K562 treated with DMSO at 1 percent for 48 hours (cell line): ENCODE data around the gene KRTAP4-16. TPM values are rescaled to one million over a fixed set of nuclear protein-coding genes. Genes with fewer than 3 reads are reported as not detected.

Source experiments
- total RNA-seq: library from RNA; unstranded; fragments of 300-600 nt; gene quantifications from 2 replicates; pipeline ENCODE4 v1.2.3, GENCODE V29; 2022; ENCODE audit warnings: low replicate concordance; ENCODE audit errors: extremely low read depth

The KRTAP4-16 gene
- not detected in 2 replicates for total RNA-seq

DNA sequence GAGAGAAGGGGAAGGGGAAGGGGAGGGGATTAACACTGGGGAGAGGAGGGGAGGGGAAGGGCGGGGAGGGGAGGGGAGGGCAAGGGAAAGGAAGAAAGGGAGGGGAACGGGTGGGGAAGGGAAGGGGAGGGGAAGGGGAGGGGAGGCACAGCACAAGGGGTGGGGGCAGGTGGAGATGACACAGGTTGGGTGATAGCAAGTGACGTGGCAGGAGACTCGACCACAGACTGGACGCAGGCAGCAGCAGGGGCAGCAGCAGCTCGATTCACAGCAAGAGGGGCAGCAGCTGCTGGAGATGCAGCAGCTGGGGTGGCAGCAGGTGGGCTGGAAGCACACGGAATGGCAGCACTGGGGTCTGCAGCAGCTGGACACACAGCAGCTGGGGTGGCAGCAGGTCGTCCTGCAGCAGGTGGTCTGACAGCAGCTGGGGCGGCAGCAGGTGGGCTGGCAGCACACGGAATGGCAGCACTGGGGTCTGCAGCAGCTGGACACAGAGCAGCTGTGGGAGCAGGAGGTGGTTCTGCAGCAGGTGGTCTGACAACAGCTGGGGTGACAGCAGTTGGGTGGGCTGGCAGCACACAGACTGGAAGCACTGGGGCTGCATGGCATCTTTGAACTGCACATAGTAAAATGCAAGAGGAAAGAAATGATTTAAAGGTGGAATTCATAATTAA, at the start of gene KRTAP4-16:
Gene KRTAP4-16, minus strand, starts transcription at position 624 of the 674 bp plus-strand sequence. Its CDS starts 0 bp downstream, at position 624.

DNA sequence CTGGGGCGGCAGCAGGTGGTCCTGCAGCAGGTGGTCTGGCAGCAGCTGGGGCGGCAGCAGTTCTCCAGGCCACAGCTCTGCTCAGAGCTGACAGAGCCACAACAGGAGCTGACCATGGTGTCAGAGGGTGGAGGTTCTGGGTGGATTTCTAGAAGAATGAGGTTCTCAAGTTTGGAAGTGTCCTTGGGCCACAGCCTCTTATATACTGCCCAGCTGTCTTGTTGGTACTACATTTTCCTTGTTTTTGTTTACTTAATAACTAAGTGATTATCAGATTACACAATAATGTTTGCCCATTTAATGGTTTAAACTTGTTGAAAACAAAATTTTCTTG, 47.6 kb upstream of the KRTAP4-16 start, which contains the start of gene KRTAP4-5:
Gene KRTAP4-5, minus strand, starts transcription at position 174 of the 334 bp plus-strand sequence. Its CDS starts 58 bp downstream, at position 116.

DNA sequence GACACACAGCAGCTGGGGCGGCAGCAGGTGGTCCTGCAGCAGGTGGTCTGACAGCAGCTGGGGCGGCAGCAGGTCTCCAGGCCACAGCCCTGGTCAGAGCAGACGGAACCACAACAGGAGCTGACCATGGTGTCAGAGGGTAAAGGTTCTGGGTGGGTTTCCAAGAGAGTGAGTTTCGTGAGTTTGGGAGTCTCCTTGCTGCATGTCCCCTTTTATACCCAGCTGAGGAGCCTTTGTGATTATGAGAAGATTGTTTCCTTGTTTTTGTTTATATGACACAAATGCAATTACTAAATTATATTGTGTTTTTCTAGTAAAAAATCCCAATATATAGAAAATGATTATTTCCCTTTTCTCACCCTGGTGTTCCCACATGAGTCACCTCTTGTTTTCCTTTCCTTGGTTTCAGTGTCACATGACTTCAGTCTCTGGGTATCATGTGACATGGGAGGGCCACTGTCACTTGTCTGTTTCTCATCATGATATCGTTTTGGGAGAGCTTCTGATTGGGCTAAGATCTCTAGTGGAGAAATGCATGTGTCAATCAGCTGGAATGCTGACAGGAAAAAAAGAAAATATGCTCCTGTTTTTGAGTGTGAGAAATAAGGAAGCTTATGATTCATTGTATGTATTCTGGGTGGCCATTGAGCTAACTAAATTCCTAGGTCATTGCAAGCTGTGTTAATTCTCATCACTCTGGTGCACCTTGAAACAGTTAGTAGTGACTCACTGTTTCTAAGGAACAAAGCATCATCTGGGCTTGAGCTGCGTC, 38.5 kb upstream of the KRTAP4-16 start, which contains the start of gene KRTAP4-6:
Gene KRTAP4-6, minus strand, starts transcription at position 185 of the 772 bp plus-strand sequence. Its CDS starts 57 bp downstream, at position 128.

DNA sequence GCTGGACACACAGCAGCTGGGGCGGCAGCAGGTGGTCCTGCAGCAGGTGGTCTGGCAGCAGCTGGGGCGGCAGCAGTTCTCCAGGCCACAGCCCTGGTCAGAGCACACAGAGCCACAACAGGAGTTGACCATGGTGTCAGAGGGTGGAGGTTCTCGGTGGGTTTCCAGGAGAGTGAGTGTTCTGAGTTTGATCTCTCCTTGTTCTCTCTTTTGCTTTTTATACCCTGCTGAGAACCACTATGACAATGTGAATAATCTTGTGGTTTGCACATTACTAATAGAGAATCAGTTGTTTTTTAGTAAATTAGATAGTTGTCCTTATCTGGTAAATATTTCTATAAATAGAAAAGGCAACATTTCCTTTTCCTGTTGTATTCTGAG, 22.0 kb upstream of the KRTAP4-16 start, which contains the start of gene KRTAP4-12:
Gene KRTAP4-12, minus strand, starts transcription at position 192 of the 381 bp plus-strand sequence. Its CDS starts 60 bp downstream, at position 132.

DNA sequence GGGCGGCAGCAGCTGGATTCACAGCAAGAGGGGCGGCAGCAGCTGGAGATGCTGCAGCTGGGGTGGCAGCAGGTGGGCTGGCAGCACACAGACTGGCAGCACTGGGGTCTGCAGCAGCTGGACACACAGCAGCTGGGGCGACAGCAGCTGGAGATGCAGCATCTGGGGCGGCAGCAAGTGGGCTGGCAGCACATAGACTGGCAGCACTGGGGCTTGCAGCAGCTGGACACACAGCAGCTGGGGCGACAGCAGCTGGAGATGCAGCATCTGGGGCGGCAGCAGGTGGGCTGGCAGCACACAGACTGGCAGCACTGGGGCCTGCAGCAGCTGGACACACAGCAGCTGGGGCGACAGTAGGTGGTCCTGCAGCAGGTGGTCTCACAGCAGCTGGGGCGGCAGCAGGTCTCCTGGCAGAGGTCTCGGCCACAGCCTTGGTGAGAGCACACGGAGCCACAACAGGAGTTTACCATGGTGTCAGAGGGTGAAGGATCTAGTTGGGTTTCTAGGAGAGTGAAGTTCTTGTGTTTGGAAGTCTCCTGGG, 15.9 kb upstream of the KRTAP4-16 start, which contains the start of gene KRTAP4-11:
Gene KRTAP4-11, minus strand, starts transcription at position 528 of the 541 bp plus-strand sequence. Its CDS starts 58 bp downstream, at position 470.

DNA sequence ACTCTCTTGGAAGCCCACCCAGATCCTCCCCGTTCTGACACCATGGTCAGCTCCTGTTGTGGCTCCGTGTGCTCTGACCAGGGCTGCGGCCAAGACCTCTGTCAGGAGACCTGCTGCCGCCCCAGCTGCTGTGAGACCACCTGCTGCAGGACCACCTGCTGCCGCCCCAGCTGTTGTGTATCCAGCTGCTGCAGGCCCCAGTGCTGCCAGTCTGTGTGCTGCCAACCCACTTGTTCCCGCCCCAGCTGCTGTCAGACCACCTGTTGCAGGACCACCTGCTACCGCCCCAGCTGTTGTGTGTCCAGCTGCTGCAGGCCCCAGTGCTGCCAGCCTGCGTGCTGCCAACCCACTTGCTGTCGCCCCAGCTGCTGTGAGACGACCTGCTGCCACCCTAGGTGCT, 3.3 kb upstream of the KRTAP4-16 start, which contains the start of gene KRTAP4-9:
Gene KRTAP4-9, plus strand, starts transcription at position 43 of the 400 bp plus-strand sequence. Its CDS starts 0 bp downstream, at position 43.

DNA sequence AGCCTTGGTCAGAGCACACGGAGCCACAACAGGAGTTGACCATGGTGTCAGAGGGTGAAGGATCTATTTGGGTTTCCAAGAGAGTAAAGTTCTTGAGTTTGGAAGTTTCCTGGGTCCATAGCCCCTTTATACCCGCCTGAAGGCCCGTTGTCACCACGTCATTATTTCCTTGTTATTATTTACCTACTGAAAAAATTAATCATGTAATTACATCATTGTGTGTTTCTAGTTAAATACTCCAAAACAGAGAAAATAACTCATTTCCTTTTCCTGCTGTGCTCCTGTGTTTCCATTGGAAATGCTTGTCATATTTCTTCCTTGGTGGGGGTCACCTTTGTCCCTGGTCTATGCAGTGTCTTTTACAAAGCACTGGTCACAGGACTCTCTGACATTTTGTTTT, 4.0 kb downstream of the KRTAP4-16 start, which contains the start of gene KRTAP4-8:
Gene KRTAP4-8, minus strand, starts transcription at position 101 of the 400 bp plus-strand sequence. Its CDS starts 58 bp downstream, at position 43.

DNA sequence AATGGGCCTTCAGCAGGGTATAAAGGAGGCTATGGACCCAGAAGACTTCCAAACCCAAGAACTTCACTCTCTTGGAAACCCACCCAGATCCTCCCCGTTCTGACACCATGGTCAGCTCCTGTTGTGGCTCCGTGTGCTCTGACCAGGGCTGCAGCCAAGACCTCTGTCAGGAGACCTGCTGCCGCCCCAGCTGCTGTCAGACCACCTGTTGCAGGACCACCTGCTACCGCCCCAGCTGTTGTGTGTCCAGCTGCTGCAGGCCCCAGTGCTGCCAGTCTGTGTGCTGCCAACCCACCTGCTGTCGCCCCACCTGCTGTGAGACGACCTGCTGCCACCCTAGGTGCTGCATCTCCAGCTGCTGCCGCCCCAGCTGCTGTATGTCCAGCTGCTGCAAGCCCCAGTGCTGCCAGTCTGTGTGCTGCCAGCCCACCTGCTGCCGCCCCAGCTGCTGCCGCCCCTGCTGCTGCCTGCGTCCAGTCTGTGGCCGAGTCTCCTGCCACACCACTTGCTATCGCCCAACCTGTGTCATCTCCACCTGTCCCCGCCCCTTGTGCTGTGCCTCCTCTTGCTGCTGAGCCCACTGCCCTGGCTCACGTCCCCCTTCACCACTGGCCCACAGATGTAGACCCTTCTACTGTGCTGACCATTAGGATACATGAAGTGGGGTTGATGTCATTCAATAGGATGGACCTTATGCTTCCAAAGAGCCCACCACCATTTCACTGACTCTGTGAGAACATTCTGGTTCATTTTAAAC, 17.7 kb downstream of the KRTAP4-16 start, which contains the start of gene KRTAP4-7:
Gene KRTAP4-7, plus strand, starts transcription at position 51 of the 757 bp plus-strand sequence. Its CDS starts 57 bp downstream, at position 108.

DNA sequence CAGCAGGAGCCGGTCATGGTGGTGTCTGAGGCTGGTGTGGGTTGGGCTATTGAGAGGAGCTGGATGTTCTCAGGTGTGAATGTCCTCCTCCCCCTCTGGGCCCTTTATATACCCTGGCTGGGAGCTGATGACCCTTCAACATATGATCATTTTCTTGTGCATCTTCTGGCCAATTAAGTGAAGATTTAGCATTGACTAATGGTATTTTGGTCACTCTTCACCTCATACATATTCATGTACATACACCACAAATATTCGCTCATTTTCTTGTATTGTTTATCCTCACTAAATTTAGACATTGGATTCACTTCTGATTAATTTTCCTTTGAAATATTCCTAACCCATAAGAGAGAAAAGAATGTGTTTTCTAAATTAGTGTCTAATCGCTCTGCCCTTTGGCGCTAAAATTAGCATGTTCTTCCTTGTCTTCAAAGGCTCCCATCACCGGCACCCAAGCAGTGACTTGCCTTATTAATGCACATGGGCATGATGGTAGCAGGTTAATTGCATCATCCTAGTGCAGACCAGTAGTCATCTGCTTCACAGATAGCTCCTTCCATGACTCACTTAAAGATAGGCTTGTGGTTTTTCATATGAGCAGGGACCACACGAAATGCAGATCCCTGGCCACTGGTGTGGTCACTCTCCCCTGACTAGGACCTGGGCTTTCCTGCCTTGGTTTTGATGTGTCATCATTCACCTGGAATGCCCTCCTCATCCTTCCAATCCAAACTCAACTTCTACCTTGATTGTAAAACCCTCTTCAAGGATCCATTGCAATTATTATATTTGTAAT, 36.0 kb downstream of the KRTAP4-16 start, which contains the start of gene KRTAP2-4:
Gene KRTAP2-4, minus strand, starts transcription at position 51 of the 796 bp plus-strand sequence. Its CDS starts 34 bp downstream, at position 17.

DNA sequence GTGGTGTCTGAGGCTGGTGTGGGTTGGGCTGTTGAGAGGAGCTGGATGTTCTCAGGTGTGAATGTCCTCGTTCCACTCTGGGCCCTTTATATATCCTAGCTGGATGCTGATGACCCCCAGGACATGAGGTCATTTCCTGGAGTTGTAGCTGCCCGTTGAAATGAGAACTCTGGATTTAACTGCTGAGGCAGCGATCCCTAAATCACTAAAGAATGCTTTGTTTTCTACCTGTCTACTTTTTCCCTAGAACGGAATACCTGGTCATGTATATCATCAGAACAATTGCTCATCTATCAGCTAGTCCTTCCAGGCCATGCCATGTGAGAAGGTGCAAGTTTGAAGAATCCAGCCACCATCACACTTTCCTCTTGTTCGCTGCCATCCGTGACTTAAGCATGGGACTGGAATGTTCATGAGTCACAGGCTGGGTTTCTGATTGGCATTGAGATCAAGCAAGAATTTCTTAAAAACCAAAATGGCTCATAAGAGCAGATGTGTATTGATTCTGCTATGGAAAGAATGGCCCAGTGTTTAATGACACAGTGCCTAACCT, 41.9 kb downstream of the KRTAP4-16 start, which contains the start of gene KRTAP2-3:
Gene KRTAP2-3, minus strand, starts transcription at position 63 of the 553 bp plus-strand sequence. CDS start 64 bp downstream, outside the sequence.

DNA sequence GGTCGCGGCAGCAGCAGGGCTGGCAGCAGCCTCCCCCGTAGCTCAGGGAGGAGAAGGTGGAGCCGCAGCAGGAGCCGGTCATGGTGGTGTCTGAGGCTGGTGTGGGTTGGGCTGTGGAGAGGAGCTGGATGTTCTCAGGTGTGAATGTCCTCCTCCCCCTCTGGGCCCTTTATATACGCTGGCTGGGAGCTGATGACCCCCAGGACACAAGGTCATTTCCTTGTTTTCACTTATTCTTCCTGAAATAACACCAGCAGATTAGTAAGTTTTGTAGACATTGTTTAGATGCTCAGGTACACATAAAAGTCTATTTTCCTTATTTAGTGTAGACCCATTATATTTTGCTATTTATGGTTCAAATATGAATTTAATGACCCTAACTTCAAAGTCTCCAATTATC, 46.9 kb downstream of the KRTAP4-16 start, which contains the start of gene KRTAP2-2:
Gene KRTAP2-2, minus strand, starts transcription at position 101 of the 400 bp plus-strand sequence. Its CDS starts 19 bp downstream, at position 82.

Other genes starting within 250 kb of the KRTAP4-16 start
- gene KRT12, start 235.0 kb downstream of the KRTAP4-16 start, total RNA-seq = not detected in 2 replicates
- not detected in 2 replicates for gene KRT20, start 217.0 kb downstream of the KRTAP4-16 start, total RNA-seq
- gene KRT23, start 164.6 kb downstream of the KRTAP4-16 start, total RNA-seq = not detected in 2 replicates
- not detected in 2 replicates for gene KRT39, start 135.3 kb downstream of the KRTAP4-16 start, total RNA-seq
- gene KRT40, start 117.9 kb downstream of the KRTAP4-16 start, total RNA-seq = not detected in 2 replicates
- not detected in 2 replicates for gene KRTAP3-3, start 108.0 kb downstream of the KRTAP4-16 start, total RNA-seq
- not detected in 2 replicates for gene KRTAP3-2, start 102.3 kb downstream of the KRTAP4-16 start, total RNA-seq
- gene KRTAP3-1, start 93.1 kb downstream of the KRTAP4-16 start, total RNA-seq = not detected in 2 replicates
- not detected in 2 replicates for gene KRTAP1-5, start 75.0 kb downstream of the KRTAP4-16 start, total RNA-seq
- not detected in 2 replicates for gene KRTAP1-4, start 72.0 kb downstream of the KRTAP4-16 start, total RNA-seq
- not detected in 2 replicates for gene KRTAP1-3, start 67.3 kb downstream of the KRTAP4-16 start, total RNA-seq
- gene KRTAP1-1, start 60.8 kb downstream of the KRTAP4-16 start, total RNA-seq = not detected in 2 replicates
- not detected in 2 replicates for gene KRTAP2-1, start 54.9 kb downstream of the KRTAP4-16 start, total RNA-seq
- gene KRTAP2-2, start 47.0 kb downstream of the KRTAP4-16 start, total RNA-seq = not detected in 2 replicates
- not detected in 2 replicates for gene KRTAP2-3, start 42.1 kb downstream of the KRTAP4-16 start, total RNA-seq
- not detected in 2 replicates for gene KRTAP2-4, start 36.3 kb downstream of the KRTAP4-16 start, total RNA-seq
- gene KRTAP4-7, start 18.1 kb downstream of the KRTAP4-16 start, total RNA-seq = not detected in 2 replicates
- not detected in 2 replicates for gene KRTAP4-8, start 4.1 kb downstream of the KRTAP4-16 start, total RNA-seq
- gene KRTAP4-9, start 3.2 kb upstream of the KRTAP4-16 start, total RNA-seq = not detected in 2 replicates
- gene KRTAP4-11, start 16.2 kb upstream of the KRTAP4-16 start, total RNA-seq = not detected in 2 replicates
- gene KRTAP4-12, start 22.0 kb upstream of the KRTAP4-16 start, total RNA-seq = not detected in 2 replicates
- gene KRTAP4-6, start 38.3 kb upstream of the KRTAP4-16 start, total RNA-seq = not detected in 2 replicates
- not detected in 2 replicates for gene KRTAP4-5, start 47.6 kb upstream of the KRTAP4-16 start, total RNA-seq
- gene KRTAP4-4, start 58.5 kb upstream of the KRTAP4-16 start, total RNA-seq = not detected in 2 replicates
- not detected in 2 replicates for gene KRTAP4-3, start 66.0 kb upstream of the KRTAP4-16 start, total RNA-seq
- gene KRTAP4-2, start 76.0 kb upstream of the KRTAP4-16 start, total RNA-seq = not detected in 2 replicates
- not detected in 2 replicates for gene KRTAP4-1, start 82.7 kb upstream of the KRTAP4-16 start, total RNA-seq
- not detected in 2 replicates for gene KRTAP9-1, start 87.7 kb upstream of the KRTAP4-16 start, total RNA-seq
- gene KRTAP9-2, start 124.4 kb upstream of the KRTAP4-16 start, total RNA-seq = not detected in 2 replicates
- not detected in 2 replicates for gene KRTAP9-3, start 130.2 kb upstream of the KRTAP4-16 start, total RNA-seq
- gene KRTAP9-8, start 135.8 kb upstream of the KRTAP4-16 start, total RNA-seq = not detected in 2 replicates
- not detected in 2 replicates for gene KRTAP9-4, start 147.5 kb upstream of the KRTAP4-16 start, total RNA-seq
- gene KRTAP9-9, start 153.2 kb upstream of the KRTAP4-16 start, total RNA-seq = not detected in 2 replicates
- gene KRTAP9-6, start 163.2 kb upstream of the KRTAP4-16 start, total RNA-seq = not detected in 2 replicates
- gene KRTAP9-7, start 173.5 kb upstream of the KRTAP4-16 start, total RNA-seq = not detected in 2 replicates
- gene KRTAP29-1, start 200.6 kb upstream of the KRTAP4-16 start, total RNA-seq = not detected in 2 replicates
- gene KRTAP16-1, start 207.1 kb upstream of the KRTAP4-16 start, total RNA-seq = not detected in 2 replicates
- gene KRTAP17-1, start 213.5 kb upstream of the KRTAP4-16 start, total RNA-seq = not detected in 2 replicates
- not detected in 2 replicates for gene KRT33A, start 248.6 kb upstream of the KRTAP4-16 start, total RNA-seq